H1 (cell line): ENCODE measurements around the gene MPDZ. TPM values are rescaled to one million over a fixed set of nuclear protein-coding genes. Genes with fewer than 3 reads are reported as not detected.

Experiments
- CTCF ChIA-PET: fragments of 300-600 bp; sonication (Branson Sonifier 250); formaldehyde crosslinking; loops from one replicate; lab custom pipeline; 2021; ENCODE audit not compliant: partially characterized antibody; lab: Charles Lee
- POLR2A ChIA-PET: fragments of 300-600 bp; sonication (Branson Sonifier 250); formaldehyde crosslinking; loops from one replicate; lab custom pipeline; 2021; ENCODE audit warnings: inconsistent platforms; ENCODE audit not compliant: partially characterized antibody; lab: Charles Lee
- DNase-seq, 2 experiments: peaks; one replicate each; pipeline versions ENCODE4 v3.0.0 to v3.0.0-alpha.2; 2010 to 2022; ENCODE audit warnings: low spot score in 2 of 2, low read depth in 1 of 2, mixed read lengths in 1 of 2
- FAIRE-seq: peaks from 2 replicates; lab custom pipeline; 2011; peaks lifted over from hg19 to GRCh38; lab: Jason Lieb, UNC
- H2AFZ ChIP-seq: 2 replicates; pipeline ENCODE4 v1.8.1; 2012; ENCODE audit warnings: low read length, inconsistent platforms
- H2AK5ac ChIP-seq: 2 replicates; pipeline ENCODE4 v1.6.1; 2013; ENCODE audit warnings: low read depth, low read length
- H2BK120ac ChIP-seq: replicated peaks from 2 replicates; pipeline ENCODE3; 2013; ENCODE audit warnings: low read depth, low read length, inconsistent platforms
- H2BK12ac ChIP-seq: 2 replicates; pipeline ENCODE4 v1.6.1; 2013; ENCODE audit warnings: low read depth, low read length
- H2BK15ac ChIP-seq: 2 replicates; pipeline ENCODE4 v1.6.1; 2013; ENCODE audit warnings: low read length
- H2BK20ac ChIP-seq: 2 replicates; pipeline ENCODE4 v1.6.1; 2013; ENCODE audit warnings: low read length
- H2BK5ac ChIP-seq: 2 replicates; pipeline ENCODE4 v1.6.1; 2013; ENCODE audit warnings: low read depth, low read length
- H3K14ac ChIP-seq: 2 replicates; pipeline ENCODE4 v1.6.1; 2013; ENCODE audit warnings: inconsistent platforms; ENCODE audit not compliant: insufficient read length
- H3K18ac ChIP-seq: 2 replicates; pipeline ENCODE4 v1.6.1; 2013; ENCODE audit warnings: low read length; ENCODE audit errors: extremely low read depth
- H3K23ac ChIP-seq: 2 replicates; pipeline ENCODE4 v1.6.1; 2013; ENCODE audit warnings: inconsistent platforms; ENCODE audit not compliant: insufficient read length
- H3K23me2 ChIP-seq: 2 replicates; pipeline ENCODE4 v1.6.1; 2013; ENCODE audit warnings: low read depth, low read length
- H3K27ac ChIP-seq: 2 replicates; pipeline ENCODE4 v1.6.1; 2011; ENCODE audit warnings: low read depth, low read length, inconsistent platforms
- H3K27me3 ChIP-seq, 4 experiments: replicated peaks in 1 of 4; 1 replicate in 1 of 4; 2 replicates in 3 of 4; pipeline versions ENCODE4 v1.6.1 to v1.8.1; 2011 to 2013; ENCODE audit warnings: low read length in 3 of 4, mild to moderate bottlenecking in 3 of 4, inconsistent platforms in 2 of 4, mixed read lengths in 2 of 4, moderate library complexity in 1 of 4; ENCODE audit not compliant: control insufficient read depth in 3 of 4, insufficient read depth in 3 of 4; ENCODE audit errors: extremely low read depth in 1 of 4
- H3K36me3 ChIP-seq, 4 experiments: 2 replicates each; pipeline versions ENCODE4 v1.6.1 to v1.8.1; 2011 to 2013; ENCODE audit warnings: mild to moderate bottlenecking in 4 of 4, low read length in 3 of 4, moderate library complexity in 2 of 4, control low read depth in 1 of 4, inconsistent platforms in 1 of 4; ENCODE audit not compliant: insufficient read depth in 4 of 4, control insufficient read depth in 2 of 4
- H3K4ac ChIP-seq: replicated peaks from 2 replicates; pipeline ENCODE3; 2013; ENCODE audit warnings: low read length, low read depth, mixed read lengths, inconsistent platforms; ENCODE audit not compliant: insufficient read length
- H3K4me1 ChIP-seq, 4 experiments: replicated peaks in 1 of 4; 1 replicate in 1 of 4; 2 replicates in 3 of 4; pipeline versions ENCODE4 v1.6.1 to v1.8.1; 2011 to 2013; ENCODE audit warnings: low read length in 3 of 4, inconsistent platforms in 2 of 4, mixed read lengths in 1 of 4; ENCODE audit not compliant: insufficient read depth in 4 of 4, control insufficient read depth in 3 of 4
- H3K4me2 ChIP-seq, 2 experiments: 2 replicates each; pipeline versions ENCODE4 v1.6.1 to v1.8.1; 2011 to 2013; ENCODE audit warnings: low read depth in 2 of 2, low read length in 2 of 2, control low read depth in 1 of 2, inconsistent platforms in 1 of 2, mild to moderate bottlenecking in 1 of 2; ENCODE audit not compliant: insufficient read depth in 1 of 2
- H3K4me3 ChIP-seq, 4 experiments: fragments of 200-600, 300-600 bp in 1 of 4; sonication (generic), shearing (Covaris generic), sonication (Bioruptor Twin) in 1 of 4; 2 replicates each; pipeline versions ENCODE4 v1.5.1 to v1.8.1; 2011 to 2016; ENCODE audit warnings: low read length in 4 of 4, low read depth in 3 of 4, control low read depth in 2 of 4, inconsistent platforms in 2 of 4, mild to moderate bottlenecking in 2 of 4, mixed read lengths in 1 of 4, moderate library complexity in 1 of 4; ENCODE audit not compliant: insufficient read depth in 2 of 4; ENCODE audit errors: extremely low read depth in 1 of 4
- H3K56ac ChIP-seq: replicated peaks from 2 replicates; pipeline ENCODE3; 2013; ENCODE audit warnings: low read depth, mild to moderate bottlenecking, mixed read lengths, low read length, inconsistent platforms; ENCODE audit not compliant: insufficient read length
- H3K79me1 ChIP-seq: 2 replicates; pipeline ENCODE4 v1.6.1; 2013; ENCODE audit warnings: low read depth, low read length, control low read depth
- H3K79me2 ChIP-seq, 2 experiments: 2 replicates each; pipeline versions ENCODE4 v1.6.1 to v1.8.1; 2012 to 2013; ENCODE audit warnings: low read length in 2 of 2, mild to moderate bottlenecking in 2 of 2, inconsistent platforms in 1 of 2; ENCODE audit not compliant: insufficient read depth in 2 of 2, control insufficient read depth in 1 of 2
- H3K9ac ChIP-seq, 4 experiments: replicated peaks in 1 of 4; 1 replicate in 1 of 4; 2 replicates in 3 of 4; pipeline versions ENCODE4 v1.6.1 to v1.8.1; 2011 to 2013; ENCODE audit warnings: low read depth in 3 of 4, low read length in 3 of 4, control low read depth in 2 of 4, mild to moderate bottlenecking in 2 of 4, moderate library complexity in 2 of 4, inconsistent platforms in 1 of 4; ENCODE audit errors: extremely low read depth in 1 of 4
- H3K9me3 ChIP-seq, 2 experiments: 2 replicates each; pipeline versions ENCODE4 v1.6.1 to v1.8.1; 2012 to 2013; ENCODE audit warnings: mild to moderate bottlenecking in 2 of 2, moderate library complexity in 2 of 2, control low read depth in 1 of 2, inconsistent platforms in 1 of 2, low read depth in 1 of 2, low read length in 1 of 2, mixed read lengths in 1 of 2; ENCODE audit not compliant: insufficient read depth in 2 of 2
- H4K20me1 ChIP-seq, 2 experiments: replicated peaks in 1 of 2; 2 replicates each; pipeline versions ENCODE3 to v1.8.1; 2011 to 2013; ENCODE audit warnings: inconsistent platforms in 2 of 2, low read length in 2 of 2, mild to moderate bottlenecking in 1 of 2; ENCODE audit not compliant: insufficient read depth in 2 of 2, control insufficient read depth in 1 of 2
- H4K5ac ChIP-seq: 2 replicates; pipeline ENCODE4 v1.6.1; 2013; ENCODE audit warnings: low read length, low read depth, mixed read lengths, inconsistent platforms; ENCODE audit not compliant: insufficient read length
- H4K8ac ChIP-seq: 2 replicates; pipeline ENCODE4 v1.8.0; 2013; ENCODE audit warnings: mild to moderate bottlenecking, moderate library complexity, low read length, inconsistent platforms; ENCODE audit not compliant: insufficient read depth; ENCODE audit errors: extremely low read depth
- H4K91ac ChIP-seq: replicated peaks from 2 replicates; pipeline ENCODE3; 2013; ENCODE audit warnings: low read length, mixed read lengths, inconsistent platforms; ENCODE audit not compliant: insufficient read length
- CBX5 ChIP-seq: fragments of 300-800, 300-1000 bp; sonication (generic); IDR thresholded peaks from 2 replicates; pipeline ENCODE4 v1.7.1; 2016; ENCODE audit warnings: antibody characterized with exemption, low read length, low read depth
- CHD2 ChIP-seq: IDR thresholded peaks from 2 replicates; pipeline ENCODE4 v1.6.1; 2012; ENCODE audit warnings: low read length, improper control_type of control experiment
- CREB1 ChIP-seq: IDR thresholded peaks from 2 replicates; pipeline ENCODE4 v1.6.1; 2012; ENCODE audit warnings: inconsistent platforms
- CTBP2 ChIP-seq: IDR thresholded peaks from 2 replicates; pipeline ENCODE4 v1.7.0; 2011; ENCODE audit warnings: borderline replicate concordance, mild to moderate bottlenecking, moderate library complexity, mixed read lengths, low read length; ENCODE audit not compliant: insufficient read depth, insufficient read length
- EP300 ChIP-seq, 2 experiments: IDR thresholded peaks; 1 replicate in 1 of 2; 2 replicates in 1 of 2; pipeline ENCODE4 v1.6.1; 2011 to 2012; ENCODE audit warnings: low read depth in 2 of 2, low read length in 2 of 2, mild to moderate bottlenecking in 2 of 2, borderline replicate concordance in 1 of 2, inconsistent platforms in 1 of 2, moderate library complexity in 1 of 2
- HDAC6 ChIP-seq: IDR thresholded peaks from one replicate; pipeline ENCODE4 v1.7.1; 2012; ENCODE audit warnings: low read depth, mild to moderate bottlenecking, inconsistent platforms, low read length, moderate library complexity
- JUN ChIP-seq: IDR thresholded peaks from 2 replicates; pipeline ENCODE4 v1.6.1; 2011; ENCODE audit warnings: low read depth, mild to moderate bottlenecking, improper control_type of control experiment, low read length
- POU5F1 ChIP-seq: IDR thresholded peaks from 2 replicates; pipeline ENCODE4 v1.6.1; 2011; ENCODE audit warnings: low read depth, mild to moderate bottlenecking, low read length, moderate library complexity
- SIX5 ChIP-seq: IDR thresholded peaks from 2 replicates; pipeline ENCODE4 v1.6.1; 2011; ENCODE audit warnings: mild to moderate bottlenecking, low read depth, low read length
- SRF ChIP-seq: IDR thresholded peaks from 2 replicates; pipeline ENCODE4 v1.6.1; 2011; ENCODE audit warnings: mild to moderate bottlenecking, low read depth, low read length, moderate library complexity
- SUZ12 ChIP-seq: fragments of 200-600 bp; sonication (generic); IDR thresholded peaks from 2 replicates; pipeline ENCODE4 v1.6.1; 2012; ENCODE audit warnings: mild to moderate bottlenecking, inconsistent platforms, low read length, moderate library complexity, mixed read lengths
- TAF1 ChIP-seq: IDR thresholded peaks from 2 replicates; pipeline ENCODE4 v1.6.1; 2011; ENCODE audit warnings: mild to moderate bottlenecking, low read depth, low read length
- WGBS, 2 experiments: shearing (Covaris generic) in 1 of 2; methylation state at CpG; one replicate each; pipeline versions ENCODE4 v1.1.6 to v1.1.7; 2013 to 2015; ENCODE audit warnings: low lambda C conversion rate in 2 of 2, mixed read lengths in 2 of 2, inconsistent platforms in 1 of 2, low coverage in 1 of 2, missing lambda C conversion rate in 1 of 2; ENCODE audit not compliant: insufficient replicate concordance in 2 of 2, insufficient coverage in 1 of 2, insufficient read length in 1 of 2; ENCODE audit errors: extremely low coverage in 1 of 2, missing lambda C conversion rate in 1 of 2; 5-methylcytosine and 5-hydroxymethylcytosine counted together
- polyA plus RNA-seq, 7 experiments: library from polyadenylated mRNA; depleted of rRNA in 3 of 7; stranded (reverse) in 5 of 7; unstranded in 2 of 7; fragments of >200 nt in 5 of 7; fragments of 200-250 nt in 2 of 7; gene quantifications; 1 replicate in 5 of 7; 2 replicates in 1 of 7; 4 replicates in 1 of 7; pipeline versions ENCODE4 v1.2.1 to v1.2.3, GENCODE V29; 2011 to 2013; ENCODE audit warnings: missing spikeins in 2 of 7, mixed read lengths in 2 of 7
- total RNA-seq: library from RNA; stranded (reverse); fragmentation: NEBNext Ultra II Directional; extraction: Animal tissue kit (Norgen Biotek cat#: 25700); gene quantifications from 2 replicates; pipeline ENCODE4 v1.2.1, GENCODE V29; 2021
- TF ChIP-seq, protein P1 (sequence below): IDR thresholded peaks from 2 replicates; pipeline ENCODE4 v1.6.1; 2012; ENCODE audit warnings: low read length, inconsistent platforms

Gene MPDZ
- total and polyA plus RNA-seq, 2 of the 8 experiments (the other 6 are each of a cell fraction or from before 2014, with no cell fraction given), result 14.6 to 39.4 TPM

- 86% methylated on average over 2 of the region's 2 CpGs; no CpG with 5 or more reads in 1 of the 2 experiments for WGBS, 2 experiments
- H3K36me3 ChIP-seq, result no peaks in the 10 kb centered on the region
- H2AFZ ChIP-seq, result no peak overlapping the region
- no peak overlapping the region for H4K5ac ChIP-seq
- H2BK5ac ChIP-seq, result no peak overlapping the region
- DNase-seq (no peak), FAIRE-seq (no peak)
- H3K79me2 ChIP-seq, result peaks cover 0 to 92% of the 10 kb centered on the region in 2 experiments; a peak in 2 of 4 replicates
- H2BK12ac ChIP-seq, result no peak overlapping the region
- no peak overlapping the region for H2AK5ac ChIP-seq
- H3K9ac ChIP-seq, result no peak overlapping the region
- H3K18ac ChIP-seq, result no peak overlapping the region
- H4K20me1 ChIP-seq, result peaks cover 0 to 8% of the 10 kb centered on the region in 2 experiments
- POLR2A ChIA-PET, result no interaction called here
- no peak overlapping the region for H2BK20ac ChIP-seq
- H2BK15ac ChIP-seq, result no peak overlapping the region
- H3K4me3 ChIP-seq, result no peak overlapping the region
- CTCF ChIA-PET, result no interaction called here
- no peak overlapping the region for H3K23ac ChIP-seq
- no peaks in the 10 kb centered on the region for H3K27me3 ChIP-seq
- peaks cover 2% of the 10 kb centered on the region; the same call in 1 of the 2 replicates for H3K79me1 ChIP-seq
- no peak overlapping the region for H2BK120ac ChIP-seq
- H3K27ac ChIP-seq, result no peak overlapping the region
- H3K56ac ChIP-seq, result no peak overlapping the region
- no peak overlapping the region for H4K91ac ChIP-seq
- H3K4me1 ChIP-seq, result peaks cover 0 to 4% (median under 1%) of the 10 kb centered on the region in 4 experiments; a peak in 1 of 7 replicates
- H3K14ac ChIP-seq, result no peak overlapping the region
- no peaks in the 10 kb centered on the region; the same call in 1 of the 2 replicates for H3K23me2 ChIP-seq
- TF ChIP-seq CTBP2, result no peak
- TF ChIP-seq POU5F1, result no peak
- TF ChIP-seq TAF1, result no peak
- TF ChIP-seq SUZ12, result no peak
- TF ChIP-seq HDAC6, result no peak
- TF ChIP-seq EP300 (IDR thresholded peaks at IDR 0.05; ENCODE audit: borderline replicate concordance in 1 of 2, low read depth in 2 of 2, low read length in 2 of 2), result no peak
- no peak for TF ChIP-seq JUN
- TF ChIP-seq SIX5, result no peak
- TF ChIP-seq CHD2, result no peak
- TF ChIP-seq SRF, result no peak
- TF ChIP-seq, protein P1, sequence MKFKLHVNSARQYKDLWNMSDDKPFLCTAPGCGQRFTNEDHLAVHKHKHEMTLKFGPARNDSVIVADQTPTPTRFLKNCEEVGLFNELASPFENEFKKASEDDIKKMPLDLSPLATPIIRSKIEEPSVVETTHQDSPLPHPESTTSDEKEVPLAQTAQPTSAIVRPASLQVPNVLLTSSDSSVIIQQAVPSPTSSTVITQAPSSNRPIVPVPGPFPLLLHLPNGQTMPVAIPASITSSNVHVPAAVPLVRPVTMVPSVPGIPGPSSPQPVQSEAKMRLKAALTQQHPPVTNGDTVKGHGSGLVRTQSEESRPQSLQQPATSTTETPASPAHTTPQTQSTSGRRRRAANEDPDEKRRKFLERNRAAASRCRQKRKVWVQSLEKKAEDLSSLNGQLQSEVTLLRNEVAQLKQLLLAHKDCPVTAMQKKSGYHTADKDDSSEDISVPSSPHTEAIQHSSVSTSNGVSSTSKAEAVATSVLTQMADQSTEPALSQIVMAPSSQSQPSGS, result no peak
- no peak for TF ChIP-seq CREB1
- no peak for TF ChIP-seq CBX5
- H3K4ac ChIP-seq, result no peak overlapping the region
- H3K4me2 ChIP-seq, result no peak overlapping the region
- H3K9me3 ChIP-seq, result no peaks in the 10 kb centered on the region
- no peak overlapping the region for H4K8ac ChIP-seq
These were observed 13.3 kb downstream of the MPDZ start for GRCh38 chr9:13266167-13266566.
